Ramos (cell line): ENCODE results near the gene GABARAP.

Experiments used
- in situ Hi-C: fragments of 300-500 bp; cut with MboI; formaldehyde crosslinking; loops from one replicate; pipeline ENCODE4 v1.14.3; 2022; ENCODE audit warnings: low sequenced_read_pairs; ENCODE audit not compliant: unreplicated experiment

The GABARAP gene

GRCh38 chr17:7214300-7215135 is 27.7 kb downstream of the GABARAP start:
- in situ Hi-C loops, result no loop called here

- in situ Hi-C loops, result no loop called here
These were observed 28.4 kb downstream of the GABARAP start for GRCh38 chr17:7213895-7214299.

- in situ Hi-C loops, result no loop called here
These were observed 30.6 kb downstream of the GABARAP start for GRCh38 chr17:7211491-7212273.

- in situ Hi-C loops, result no loop called here
These were observed 33.3 kb downstream of the GABARAP start for GRCh38 chr17:7208754-7209460.

GRCh38 chr17:7208027-7208571 is 34.1 kb downstream of the GABARAP start:
- in situ Hi-C loops, result no loop called here

GRCh38 chr17:7207120-7208001 is 34.9 kb downstream of the GABARAP start:
- in situ Hi-C loops, result no loop called here

GRCh38 chr17:7205561-7205960 is 36.7 kb downstream of the GABARAP start:
- in situ Hi-C loops, result no loop called here

- in situ Hi-C loops, result no loop called here
These were observed 37.3 kb downstream of the GABARAP start for GRCh38 chr17:7204828-7205461.

GRCh38 chr17:7204336-7204735 is 37.9 kb downstream of the GABARAP start:
- in situ Hi-C loops, result no loop called here

GRCh38 chr17:7203391-7203790 is 38.9 kb downstream of the GABARAP start:
- in situ Hi-C loops, result no loop called here

GRCh38 chr17:7196651-7197401 is 45.4 kb downstream of the GABARAP start:
- in situ Hi-C loops, result no loop called here

GRCh38 chr17:7195971-7196370 is 46.3 kb downstream of the GABARAP start:
- in situ Hi-C loops, result no loop called here

GRCh38 chr17:7192271-7192937 is 49.8 kb downstream of the GABARAP start:
- in situ Hi-C loops, result no loop called here

GRCh38 chr17:7191571-7192270 is 50.5 kb downstream of the GABARAP start:
- in situ Hi-C loops, result no loop called here

GRCh38 chr17:7191069-7191468 is 51.2 kb downstream of the GABARAP start:
- in situ Hi-C loops, result no loop called here

- in situ Hi-C loops, result no loop called here
These were observed 51.9 kb downstream of the GABARAP start for GRCh38 chr17:7190276-7190917.
